Lower lobe of right lung (tissue), 2 donors: ENCODE data around the gene GDE1. TPM values are rescaled to one million over a fixed set of nuclear protein-coding genes. Genes with fewer than 3 reads are reported as not detected.
A peak's percentile ranks its signal among the peaks of the same experiment; 100 is the strongest.

Experiments
- ATAC-seq, 2 donors: fragments of 200-7000 bp; cut with Tn5 transposase; one replicate each; pipeline ENCODE4 v1.9.1; 2020 to 2022; ENCODE audit warnings: mild to moderate bottlenecking in 2 of 2, moderate library complexity in 2 of 2
- DNase-seq: peaks from one replicate; pipeline ENCODE4 v3.0.0-alpha.2; 2020
- H3K27ac ChIP-seq: fragments of 200-600 bp; one replicate; pipeline ENCODE4 v1.8.0; 2022
- H3K27me3 ChIP-seq: fragments of 200-600 bp; one replicate; pipeline ENCODE4 v1.8.0; 2022; ENCODE audit warnings: low read depth
- H3K36me3 ChIP-seq: fragments of 200-600 bp; one replicate; pipeline ENCODE4 v1.8.0; 2022; ENCODE audit warnings: mild to moderate bottlenecking
- H3K4me1 ChIP-seq: fragments of 200-600 bp; one replicate; pipeline ENCODE4 v1.8.0; 2022
- H3K4me3 ChIP-seq: fragments of 200-600 bp; one replicate; pipeline ENCODE4 v1.8.0; 2022; ENCODE audit warnings: mild to moderate bottlenecking
- H3K9me3 ChIP-seq: fragments of 200-600 bp; one replicate; pipeline ENCODE4 v1.8.0; 2022
- CTCF ChIP-seq: fragments of 200-600 bp; IDR thresholded peaks from one replicate; pipeline ENCODE4 v1.8.0; 2022; ENCODE audit warnings: antibody characterized with exemption, mild to moderate bottlenecking
- intact Hi-C: fragments of 100-400 bp; cut with DNase I; formaldehyde crosslinking; loops from one replicate; pipeline ENCODE4 v1.11.0; 2022
- total RNA-seq: library from RNA; stranded (reverse); fragmentation: NEBNext Ultra II Directional; extraction: Animal tissue kit (Norgen Biotek cat#: 25700); gene quantifications from one replicate; pipeline ENCODE4 v1.2.1, GENCODE V29; 2021
- donor health status: DM: no; HTN: yes; CAD: no; lungs with severe emphysema.

GDE1 gene
- total RNA-seq, 1 donor from 2014 or later = 81.5 TPM

- Histone ChIP-seq H3K4me3 (no peak overlapping the region), H3K9me3 (no peaks in the 10 kb centered on the region), H3K36me3 (peaks cover 32% of the 10 kb centered on the region), H3K4me1 (peaks cover 45% of the 10 kb centered on the region), H3K27me3 (no peaks in the 10 kb centered on the region), H3K27ac (no peak overlapping the region)
- intact Hi-C loops = no loop called here
- DNase-seq = no peak
- TF ChIP-seq CTCF = no peak
- no peak for ATAC-seq
Observed at GRCh38 chr16:19515757-19516156, 6.1 kb downstream of the GDE1 start.

- TF ChIP-seq CTCF = no peak
- ATAC-seq (peak; percentile 77 to 79), DNase-seq (no peak)
- H3K36me3 ChIP-seq = peaks cover 55% of the 10 kb centered on the region
- peak overlapping the region; percentile 39 for H3K27ac ChIP-seq
- no peaks in the 10 kb centered on the region for H3K27me3 ChIP-seq
- no peaks in the 10 kb centered on the region for H3K9me3 ChIP-seq
- intact Hi-C loops = no loop called here
- no peak overlapping the region for H3K4me3 ChIP-seq
- H3K4me1 ChIP-seq = peaks cover 23% of the 10 kb centered on the region
Observed at GRCh38 chr16:19513377-19514053, 8.4 kb downstream of the GDE1 start.

GRCh38 chr16:19512297-19512696 is 9.6 kb downstream of the GDE1 start:
- intact Hi-C loops = no loop called here

GRCh38 chr16:19507867-19508266 is 14.0 kb downstream of the GDE1 start:
- Histone ChIP-seq H3K36me3 (peaks cover 82% of the 10 kb centered on the region), H3K9me3 (no peaks in the 10 kb centered on the region), H3K27ac (peak overlapping the region; percentile 33), H3K4me3 (no peak overlapping the region), H3K4me1 (peaks cover 4% of the 10 kb centered on the region), H3K27me3 (no peaks in the 10 kb centered on the region)
- no peak for TF ChIP-seq CTCF
- ATAC-seq (no peak), DNase-seq (no peak)
- intact Hi-C loops = no loop called here

More at GRCh38 chr16:19512297-19512696, 9.6 kb downstream of the GDE1 start:
- Histone ChIP-seq H3K9me3 (no peaks in the 10 kb centered on the region), H3K27me3 (no peaks in the 10 kb centered on the region), H3K4me1 (peaks cover 11% of the 10 kb centered on the region), H3K27ac (no peak overlapping the region), H3K36me3 (peaks cover 62% of the 10 kb centered on the region), H3K4me3 (no peak overlapping the region)
- ATAC-seq (no peak), DNase-seq (no peak)
- TF ChIP-seq CTCF = no peak

GRCh38 chr16:19506965-19507364 is 14.9 kb downstream of the GDE1 start:
- TF ChIP-seq CTCF = no peak
- intact Hi-C loops = no loop called here
- DNase-seq (no peak), ATAC-seq (no peak)
- H3K9me3 ChIP-seq = no peaks in the 10 kb centered on the region
- H3K4me1 ChIP-seq = peaks cover 4% of the 10 kb centered on the region
- H3K27ac ChIP-seq = no peak overlapping the region
- no peak overlapping the region for H3K4me3 ChIP-seq
- H3K36me3 ChIP-seq = peaks cover 91% of the 10 kb centered on the region
- no peaks in the 10 kb centered on the region for H3K27me3 ChIP-seq
